Gastroesophageal sphincter (tissue), 4 donors: ENCODE data around the gene SNAPC3. TPM values are rescaled to one million over a fixed set of nuclear protein-coding genes. Genes with fewer than 3 reads are reported as not detected.

Source experiments
- ATAC-seq: fragments of 150-250 bp; one replicate; pipeline ENCODE4 v1.9.1; 2016; ENCODE audit warnings: mild to moderate bottlenecking, moderate library complexity
- H3K27ac ChIP-seq, 4 donors: fragments of 200-600 bp; sonication (generic) in 3 of 4; 1 replicate in 3 of 4; 2 replicates in 1 of 4; pipeline ENCODE4 v1.5.1; 2016 to 2019
- H3K27me3 ChIP-seq: fragments of 200-600 bp; sonication (generic); one replicate; pipeline ENCODE4 v1.5.1; 2019
- H3K36me3 ChIP-seq, 2 donors: fragments of 200-600 bp; sonication (generic); one replicate each; pipeline ENCODE4 v1.5.1; 2019; ENCODE audit warnings: control low read depth in 1 of 2
- H3K4me1 ChIP-seq, 3 donors: fragments of 200-600 bp; sonication (generic); 1 replicate in 2 of 3; 2 replicates in 1 of 3; pipeline ENCODE4 v1.5.1; 2016 to 2019; ENCODE audit warnings: control low read depth in 2 of 3
- H3K4me3 ChIP-seq, 2 donors: fragments of 200-600 bp; sonication (generic); one replicate each; pipeline ENCODE4 v1.5.1; 2019; ENCODE audit warnings: mild to moderate bottlenecking in 1 of 2, moderate library complexity in 1 of 2
- H3K9me3 ChIP-seq, 3 donors: fragments of 200-600 bp; sonication (generic); one replicate each; pipeline ENCODE4 v1.5.1; 2017 to 2019; ENCODE audit warnings: control low read depth in 2 of 3
- EP300 ChIP-seq: sonication (generic); formaldehyde crosslinking; IDR thresholded peaks from one replicate; pipeline ENCODE4 v1.6.1; 2017; ENCODE audit warnings: antibody characterized with exemption, mild to moderate bottlenecking
- POLR2A ChIP-seq, 2 donors: fragments of 450-650 bp; IDR thresholded peaks; one replicate each; pipeline ENCODE4 v1.6.1; 2017; ENCODE audit warnings: antibody characterized with exemption in 2 of 2, mild to moderate bottlenecking in 2 of 2, moderate library complexity in 1 of 2
- POLR2AphosphoS5 ChIP-seq: sonication (generic); formaldehyde crosslinking; IDR thresholded peaks from one replicate; pipeline ENCODE4 v1.6.1; 2017; ENCODE audit warnings: antibody characterized with exemption
- WGBS, 2 donors: methylation state at CpG; one replicate each; pipeline ENCODE4 v1.1.5; 2018; ENCODE audit warnings: low coverage in 1 of 2; 5-methylcytosine and 5-hydroxymethylcytosine counted together
- small RNA-seq, 4 donors: library from RNA; depleted of rRNA; stranded (forward); fragments of <200 nt; gene quantifications; one replicate each; pipeline ENCODE3, GENCODE V24; 2016
- total RNA-seq, 4 donors: library from RNA; depleted of rRNA; stranded (reverse); fragments of >200 nt; gene quantifications; one replicate each; pipeline ENCODE4 v1.1.0, GENCODE V29; 2016
- TF ChIP-seq, protein P1 (sequence below), 4 experiments: fragments of 200-600 bp in 2 of 4; fragments of 450-650 bp in 2 of 4; sonication (generic) in 1 of 4; IDR thresholded peaks; one replicate each; pipeline ENCODE4 v1.5.1; 2017 to 2019; ENCODE audit warnings: antibody characterized with exemption in 4 of 4, mild to moderate bottlenecking in 2 of 4, moderate library complexity in 2 of 4

SNAPC3 gene
- total RNA-seq, 4 donors from 2014 or later: 32.2 to 51.1 (median 36.4) TPM

DNA sequence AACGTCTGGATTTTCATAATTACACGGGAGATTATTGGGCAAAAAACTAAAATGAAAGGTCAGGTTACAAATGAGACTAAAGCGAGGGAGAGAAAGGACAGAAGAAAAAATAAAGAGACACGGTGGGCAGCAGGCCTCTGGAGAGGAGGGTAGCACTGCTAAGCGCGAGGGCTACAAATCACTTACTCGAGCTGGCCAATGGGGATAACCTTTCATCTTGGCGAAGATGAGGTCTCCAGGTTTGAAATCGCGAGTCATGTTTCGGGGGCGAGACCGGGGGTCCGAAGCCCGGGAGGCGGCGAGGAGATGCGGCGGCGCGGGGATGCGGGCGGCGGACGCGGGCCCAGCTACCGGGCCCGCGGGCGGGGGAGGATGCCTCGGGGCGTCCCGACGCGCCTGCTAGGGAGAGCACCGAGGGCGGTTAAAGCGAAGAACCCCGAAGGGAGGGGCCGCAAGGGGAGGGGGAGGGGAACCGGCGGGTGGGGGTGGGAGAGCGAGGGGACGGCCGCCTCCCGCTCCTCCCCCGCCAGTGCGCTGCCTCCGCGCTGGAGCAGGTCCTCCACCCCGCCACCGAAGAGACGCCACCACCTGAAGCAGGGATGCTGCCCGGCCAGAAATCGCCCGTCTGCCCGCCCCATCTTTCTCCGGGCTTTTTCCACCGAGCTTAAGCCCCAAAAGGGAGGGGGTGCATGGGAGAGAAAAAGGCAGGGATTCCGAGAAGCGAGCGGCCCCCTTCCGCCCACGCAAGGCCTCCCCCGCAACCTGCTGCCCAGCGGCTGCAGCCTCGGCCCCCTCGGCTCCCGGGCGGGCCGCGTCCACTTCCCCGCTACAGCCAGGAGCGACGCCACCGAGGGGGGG, 87.5 kb downstream of the SNAPC3 start:
- WGBS, 2 donors: 1 to 3% methylated on average over 22 to 38 of the region's 76 CpGs
- TF ChIP-seq POLR2AphosphoS5 (no peak), EP300 (no peak), POLR2A (IDR thresholded peaks at IDR 0.05) (no peak)
- TF ChIP-seq, protein P1, sequence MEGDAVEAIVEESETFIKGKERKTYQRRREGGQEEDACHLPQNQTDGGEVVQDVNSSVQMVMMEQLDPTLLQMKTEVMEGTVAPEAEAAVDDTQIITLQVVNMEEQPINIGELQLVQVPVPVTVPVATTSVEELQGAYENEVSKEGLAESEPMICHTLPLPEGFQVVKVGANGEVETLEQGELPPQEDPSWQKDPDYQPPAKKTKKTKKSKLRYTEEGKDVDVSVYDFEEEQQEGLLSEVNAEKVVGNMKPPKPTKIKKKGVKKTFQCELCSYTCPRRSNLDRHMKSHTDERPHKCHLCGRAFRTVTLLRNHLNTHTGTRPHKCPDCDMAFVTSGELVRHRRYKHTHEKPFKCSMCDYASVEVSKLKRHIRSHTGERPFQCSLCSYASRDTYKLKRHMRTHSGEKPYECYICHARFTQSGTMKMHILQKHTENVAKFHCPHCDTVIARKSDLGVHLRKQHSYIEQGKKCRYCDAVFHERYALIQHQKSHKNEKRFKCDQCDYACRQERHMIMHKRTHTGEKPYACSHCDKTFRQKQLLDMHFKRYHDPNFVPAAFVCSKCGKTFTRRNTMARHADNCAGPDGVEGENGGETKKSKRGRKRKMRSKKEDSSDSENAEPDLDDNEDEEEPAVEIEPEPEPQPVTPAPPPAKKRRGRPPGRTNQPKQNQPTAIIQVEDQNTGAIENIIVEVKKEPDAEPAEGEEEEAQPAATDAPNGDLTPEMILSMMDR (IDR thresholded peaks at IDR 0.05): no peak
- Histone ChIP-seq H3K27me3 (no peaks in the 10 kb centered on the region), H3K4me3 (peak overlapping the region; percentile 76 to 95), H3K4me1 (peaks cover 0 to 38% (median 0%) of the 10 kb centered on the region in 3 donors), H3K27ac (peak overlapping the region; percentile 59 to 96 (median 90)), H3K36me3 (peaks cover 0 to 26% of the 10 kb centered on the region in 2 donors), H3K9me3 (no peaks in the 10 kb centered on the region)
- peak; percentile 86 for ATAC-seq

- Histone ChIP-seq H3K27me3 (no peaks in the 10 kb centered on the region), H3K4me1 (peaks cover 0 to 32% (median 0%) of the 10 kb centered on the region in 3 donors), H3K4me3 (peak within 1 kb of the TSS; percentile 76 to 95), H3K9me3 (no peaks in the 10 kb centered on the region), H3K36me3 (peaks cover 0 to 19% of the 10 kb centered on the region in 2 donors), H3K27ac (peak within 1 kb of the TSS; percentile 59 to 96 (median 90))
- WGBS, 2 donors: 0% methylated on average over 11 to 13 of the region's 72 CpGs
- TF ChIP-seq POLR2AphosphoS5 (peak; percentile 49), EP300 (no peak), POLR2A (IDR thresholded peaks at IDR 0.05) (peak; percentile 64 to 73)
- TF ChIP-seq, protein P1 (IDR thresholded peaks at IDR 0.05): peak in 2 of 4 experiments; percentile 50 to 58
- ATAC-seq: peak; percentile 89
These were observed 88.3 kb downstream of the SNAPC3 start, which contains the start of gene PSIP1 for GRCh38 chr9:15510789-15511575. Gene PSIP1, minus strand, starts transcription at chr9:15510970. Its CDS starts 782 bp downstream, at chr9:15510188.

Small RNA genes within 50 kb of the gene (small RNA-seq; reads per million reads assigned to genes)
- 0 reads per million in 4 donors for gene RNU6-319P

Other genes starting within 250 kb of the SNAPC3 start
- 10 to 100 TPM in 3 of 4 donors, 1 to 10 TPM in 1; 9.0 to 15.4 (median 11.8) TPM for gene TTC39B, start 115.7 kb upstream of the SNAPC3 start, total RNA-seq
- 100 to 1,000 TPM in 1 of 4 donors, 10 to 100 TPM in 3; 36.6 to 102 (median 55.9) TPM for gene PSIP1, start 88.1 kb downstream of the SNAPC3 start, total RNA-seq
- 1 to 10 TPM in 3 of 4 donors, under 1 TPM in 1; 0.94 to 4.5 (median 2.8) TPM for gene CCDC171, start 130.2 kb downstream of the SNAPC3 start, total RNA-seq